HepG2 (cell line): ENCODE results near the gene DFFA. TPM values are rescaled to one million over a fixed set of nuclear protein-coding genes. Genes with fewer than 3 reads are reported as not detected.

ENCODE experiments used
- BCL6 ChIP-seq: IDR thresholded peaks from 2 replicates; pipeline ENCODE4 v1.6.1; 2016; ENCODE audit warnings: missing genetic modification reagents, missing compliant biosample characterization
- DBP ChIP-seq: sonication (generic); formaldehyde crosslinking; IDR thresholded peaks from 2 replicates; pipeline ENCODE4 v1.4.0; 2020; ENCODE audit warnings: missing genetic modification reagents; ENCODE audit errors: not compliant biosample characterization
- FOXA3 ChIP-seq: IDR thresholded peaks from 2 replicates; pipeline ENCODE4 v1.6.1; 2016; ENCODE audit warnings: missing genetic modification reagents, missing compliant biosample characterization
- GRHL1 ChIP-seq: sonication (generic); formaldehyde crosslinking; conservative IDR thresholded peaks from 2 replicates; pipeline ENCODE4 v1.8.0; 2022; ENCODE audit warnings: missing genetic modification reagents
- JUN ChIP-seq: sonication (generic); formaldehyde crosslinking; IDR thresholded peaks from 2 replicates; pipeline ENCODE4 v1.4.0; 2020; ENCODE audit warnings: mild to moderate bottlenecking, missing genetic modification reagents
- MAX ChIP-seq: IDR thresholded peaks from 2 replicates; pipeline ENCODE4 v1.6.1; 2012; ENCODE audit warnings: inconsistent platforms
- MIXL1 ChIP-seq: IDR thresholded peaks from 2 replicates; pipeline ENCODE4 v1.6.1; 2016
- NFE2L2 ChIP-seq: fragments of 150-350 bp; IDR thresholded peaks from 2 replicates; pipeline ENCODE4 v1.6.1; 2014; ENCODE audit warnings: low read length
- PAXIP1 ChIP-seq: sonication (generic); formaldehyde crosslinking; conservative IDR thresholded peaks from 2 replicates; pipeline ENCODE4 v1.4.0; 2020; ENCODE audit warnings: mild to moderate bottlenecking, missing genetic modification reagents, moderate library complexity
- POLR2A ChIP-seq, 2 experiments: IDR thresholded peaks; 2 replicates each; pipeline ENCODE4 v1.6.1; 2011; ENCODE audit warnings: low read depth in 2 of 2, low read length in 2 of 2, mild to moderate bottlenecking in 1 of 2, moderate library complexity in 1 of 2; ENCODE audit not compliant: insufficient read depth in 1 of 2
- REXO4 ChIP-seq: sonication (generic); formaldehyde crosslinking; IDR thresholded peaks from 2 replicates; pipeline ENCODE4 v1.8.0; 2022; ENCODE audit warnings: missing genetic modification reagents, mild to moderate bottlenecking, borderline replicate concordance
- THRA ChIP-seq: sonication (generic); formaldehyde crosslinking; IDR thresholded peaks from 2 replicates; pipeline ENCODE4 v1.4.0; 2020; ENCODE audit warnings: missing genetic modification reagents, borderline replicate concordance
- USF2 ChIP-seq, 2 experiments: sonication (generic) in 1 of 2; formaldehyde crosslinking in 1 of 2; IDR thresholded peaks; 2 replicates each; pipeline versions ENCODE4 v1.5.1 to v1.6.1; 2011 to 2020; ENCODE audit warnings: borderline replicate concordance in 1 of 2, low read depth in 1 of 2, low read length in 1 of 2, mild to moderate bottlenecking in 1 of 2, missing genetic modification reagents in 1 of 2, moderate library complexity in 1 of 2
- ZNF101 ChIP-seq: sonication (generic); formaldehyde crosslinking; IDR thresholded peaks from 2 replicates; pipeline ENCODE4 v1.4.0; 2020; ENCODE audit warnings: mild to moderate bottlenecking, low read depth, missing genetic modification reagents, borderline replicate concordance
- ZNF143 ChIP-seq: sonication (generic); formaldehyde crosslinking; IDR thresholded peaks from 2 replicates; pipeline ENCODE4 v1.4.0; 2020; ENCODE audit warnings: missing genetic modification reagents
- ZNF350 ChIP-seq: sonication (generic); formaldehyde crosslinking; IDR thresholded peaks from 2 replicates; pipeline ENCODE4 v1.4.0; 2020; ENCODE audit warnings: mild to moderate bottlenecking, low read depth, missing genetic modification reagents, borderline replicate concordance
- ZNF7 ChIP-seq: IDR thresholded peaks from 2 replicates; pipeline ENCODE4 v1.6.1; 2016; ENCODE audit warnings: missing biosample characterization, missing genetic modification reagents
- ZNF720 ChIP-seq: sonication (generic); formaldehyde crosslinking; IDR thresholded peaks from 2 replicates; pipeline ENCODE4 v1.4.0; 2020; ENCODE audit warnings: missing genetic modification reagents
- polyA plus RNA-seq, 8 experiments: library from polyadenylated mRNA; depleted of rRNA in 3 of 8; stranded (reverse) in 7 of 8; unstranded in 1 of 8; fragments of >200 nt; fragmentation: Illumina TruSeq in 4 of 8; extraction: Trizol in 4 of 8; gene quantifications; 2 replicates each; pipeline versions ENCODE4 v1.2.1 to v1.2.3, GENCODE V29; 2011 to 2016; ENCODE audit warnings: low read depth in 4 of 8, missing spikeins in 1 of 8, mixed read lengths in 1 of 8; ENCODE audit not compliant: insufficient read depth in 1 of 8
- total RNA-seq, 5 experiments: library from RNA; depleted of rRNA; stranded (reverse); fragments of >200 nt; fragmentation: Illumina TruSeq; extraction: Trizol; gene quantifications; 2 replicates each; pipeline ENCODE4 v1.2.3, GENCODE V29; 2016; ENCODE audit warnings: low read depth in 1 of 5

DFFA gene
- total and polyA plus RNA-seq, 2 of the 13 experiments (the other 11 are each of a cell fraction or from before 2014, with no cell fraction given) = 16.5 to 33.9 TPM

GRCh38 chr1:10472220-10473144 is at the start of gene DFFA (continued):
- TF ChIP-seq REXO4 (CRISPR knock-in tag) (no peak), GRHL1 (CRISPR knock-in tag) (no peak), FOXA3 (CRISPR knock-in tag) (peak; percentile 54), ZNF7 (no peak), NFE2L2 (peak; percentile 34; the same call in 1 of the 2 replicates), PAXIP1 (CRISPR knock-in tag) (no peak; the same call in 1 of the 2 replicates), JUN (CRISPR knock-in tag) (no peak), MAX (peak; percentile 97), DBP (CRISPR knock-in tag) (no peak), USF2 (IDR thresholded peaks at IDR 0.05; ENCODE audit: low read depth, low read length) (peak; percentile 98), USF2 (CRISPR knock-in tag; IDR thresholded peaks at IDR 0.05; ENCODE audit: borderline replicate concordance) (peak; percentile 99), ZNF350 (CRISPR knock-in tag) (peak; percentile 81; the same call in 1 of the 2 replicates), THRA (CRISPR knock-in tag) (peak; percentile 75), ZNF720 (CRISPR knock-in tag) (no peak), ZNF143 (CRISPR knock-in tag) (peak; percentile 100), POLR2A (IDR thresholded peaks at IDR 0.05; ENCODE audit: insufficient read depth in 1 of 2, low read depth in 2 of 2, low read length in 2 of 2) (peak; percentile 66 to 78; a peak in 3 of 4 replicates), ZNF101 (CRISPR knock-in tag) (no peak), BCL6 (peak; percentile 67), MIXL1 (CRISPR knock-in tag) (peak; percentile 78)
